HepG2 (cell line): Measurements from ENCODE around the gene RNF8. TPM values are rescaled to one million over a fixed set of nuclear protein-coding genes. Genes with fewer than 3 reads are reported as not detected.

Experiments used
- BORCS8-MEF2B ChIP-seq: sonication (generic); formaldehyde crosslinking; IDR thresholded peaks from 2 replicates; pipeline ENCODE4 v1.8.0; 2022; ENCODE audit warnings: mild to moderate bottlenecking, missing genetic modification reagents
- EP300 ChIP-seq, 3 experiments: sonication (generic) in 1 of 3; formaldehyde crosslinking in 1 of 3; IDR thresholded peaks; 2 replicates each; pipeline versions ENCODE4 v1.5.1 to v1.6.1; 2011 to 2020; ENCODE audit warnings: low read depth in 2 of 3, low read length in 2 of 3, borderline replicate concordance in 1 of 3, improper control_type of control experiment in 1 of 3, mild to moderate bottlenecking in 1 of 3, missing genetic modification reagents in 1 of 3, moderate library complexity in 1 of 3
- GATA4 ChIP-seq: sonication (generic); IDR thresholded peaks from 2 replicates; pipeline ENCODE4 v1.6.1; 2016; ENCODE audit warnings: antibody characterized with exemption, low read depth, borderline replicate concordance
- JDP2 ChIP-seq: sonication (generic); formaldehyde crosslinking; IDR thresholded peaks from 2 replicates; pipeline ENCODE4 v1.8.1; 2022; ENCODE audit warnings: missing genetic modification reagents, borderline replicate concordance
- JUN ChIP-seq: sonication (generic); formaldehyde crosslinking; IDR thresholded peaks from 2 replicates; pipeline ENCODE4 v1.4.0; 2020; ENCODE audit warnings: mild to moderate bottlenecking, missing genetic modification reagents
- NFE2L1 ChIP-seq: sonication (generic); formaldehyde crosslinking; IDR thresholded peaks from 2 replicates; pipeline ENCODE4 v1.4.0; 2020; ENCODE audit warnings: missing genetic modification reagents, mild to moderate bottlenecking, borderline replicate concordance
- PHB2 ChIP-seq: fragments of 450-650 bp; IDR thresholded peaks from 2 replicates; pipeline ENCODE4 v1.6.1; 2018; ENCODE audit not compliant: partially characterized antibody
- PHF5A ChIP-seq: IDR thresholded peaks from one replicate; pipeline ENCODE4 v1.6.1; 2018; ENCODE audit warnings: low read depth, missing genetic modification reagents; ENCODE audit not compliant: unreplicated experiment
- SAFB2 ChIP-seq: sonication (generic); formaldehyde crosslinking; IDR thresholded peaks from 2 replicates; pipeline ENCODE4 v1.5.1; 2020; ENCODE audit warnings: missing genetic modification reagents, low read depth, mild to moderate bottlenecking, borderline replicate concordance
- SMARCE1 ChIP-seq: fragments of 450-650 bp; IDR thresholded peaks from 2 replicates; pipeline ENCODE4 v1.6.1; 2017; ENCODE audit warnings: borderline replicate concordance
- SOX6 ChIP-seq, 2 experiments: fragments of 450-650 bp in 1 of 2; sonication (generic) in 1 of 2; formaldehyde crosslinking in 1 of 2; IDR thresholded peaks; 2 replicates each; pipeline versions ENCODE4 v1.4.0 to v1.6.1; 2017 to 2020; ENCODE audit warnings: antibody characterized with exemption in 1 of 2, mild to moderate bottlenecking in 1 of 2, missing genetic modification reagents in 1 of 2
- TCF7 ChIP-seq: sonication (generic); IDR thresholded peaks from 2 replicates; pipeline ENCODE4 v1.6.1; 2016; ENCODE audit warnings: antibody characterized with exemption, low read depth
- ZNF292 ChIP-seq: sonication (generic); formaldehyde crosslinking; IDR thresholded peaks from 2 replicates; pipeline ENCODE4 v1.8.1; 2022; ENCODE audit warnings: mild to moderate bottlenecking, low read depth, missing genetic modification reagents, borderline replicate concordance
- ZNF296 ChIP-seq: sonication (generic); formaldehyde crosslinking; conservative IDR thresholded peaks from 2 replicates; pipeline ENCODE4 v1.5.0; 2020; ENCODE audit warnings: mild to moderate bottlenecking, missing genetic modification reagents
- ZNF530 ChIP-seq: sonication (generic); formaldehyde crosslinking; IDR thresholded peaks from 2 replicates; pipeline ENCODE4 v1.5.0; 2020; ENCODE audit warnings: low read depth, mild to moderate bottlenecking, missing genetic modification reagents
- polyA plus RNA-seq, 8 experiments: library from polyadenylated mRNA; depleted of rRNA in 3 of 8; stranded (reverse) in 7 of 8; unstranded in 1 of 8; fragments of >200 nt; fragmentation: Illumina TruSeq in 4 of 8; extraction: Trizol in 4 of 8; gene quantifications; 2 replicates each; pipeline versions ENCODE4 v1.2.1 to v1.2.3, GENCODE V29; 2011 to 2016; ENCODE audit warnings: low read depth in 4 of 8, missing spikeins in 1 of 8, mixed read lengths in 1 of 8; ENCODE audit not compliant: insufficient read depth in 1 of 8
- total RNA-seq, 5 experiments: library from RNA; depleted of rRNA; stranded (reverse); fragments of >200 nt; fragmentation: Illumina TruSeq; extraction: Trizol; gene quantifications; 2 replicates each; pipeline ENCODE4 v1.2.3, GENCODE V29; 2016; ENCODE audit warnings: low read depth in 1 of 5
- TF ChIP-seq, protein P1 (sequence below): sonication (generic); formaldehyde crosslinking; IDR thresholded peaks from 2 replicates; pipeline ENCODE4 v1.4.0; 2020; ENCODE audit warnings: missing genetic modification reagents
- TF ChIP-seq, protein P2 (sequence below): sonication (generic); formaldehyde crosslinking; IDR thresholded peaks from 2 replicates; pipeline ENCODE4 v1.4.0; 2020; ENCODE audit warnings: missing genetic modification reagents; ENCODE audit errors: not compliant biosample characterization
- TF ChIP-seq, protein P3 (sequence below): sonication (generic); formaldehyde crosslinking; IDR thresholded peaks from 2 replicates; pipeline ENCODE4 v1.8.0; 2022; ENCODE audit warnings: mild to moderate bottlenecking, missing genetic modification reagents; ENCODE audit not compliant: insufficient replicate concordance
- TF ChIP-seq, protein P4 (sequence below): IDR thresholded peaks from 2 replicates; pipeline ENCODE4 v1.6.1; 2016; ENCODE audit warnings: low read depth, borderline replicate concordance
- TF ChIP-seq, protein P5 (sequence below): sonication (generic); formaldehyde crosslinking; IDR thresholded peaks from 2 replicates; pipeline ENCODE4 v1.8.0; 2022; ENCODE audit warnings: missing genetic modification reagents, mild to moderate bottlenecking, borderline replicate concordance

Gene RNF8
- total and polyA plus RNA-seq, 2 of the 13 experiments (the other 11 are each of a cell fraction or from before 2014, with no cell fraction given): 21.8 to 47.6 TPM

DNA sequence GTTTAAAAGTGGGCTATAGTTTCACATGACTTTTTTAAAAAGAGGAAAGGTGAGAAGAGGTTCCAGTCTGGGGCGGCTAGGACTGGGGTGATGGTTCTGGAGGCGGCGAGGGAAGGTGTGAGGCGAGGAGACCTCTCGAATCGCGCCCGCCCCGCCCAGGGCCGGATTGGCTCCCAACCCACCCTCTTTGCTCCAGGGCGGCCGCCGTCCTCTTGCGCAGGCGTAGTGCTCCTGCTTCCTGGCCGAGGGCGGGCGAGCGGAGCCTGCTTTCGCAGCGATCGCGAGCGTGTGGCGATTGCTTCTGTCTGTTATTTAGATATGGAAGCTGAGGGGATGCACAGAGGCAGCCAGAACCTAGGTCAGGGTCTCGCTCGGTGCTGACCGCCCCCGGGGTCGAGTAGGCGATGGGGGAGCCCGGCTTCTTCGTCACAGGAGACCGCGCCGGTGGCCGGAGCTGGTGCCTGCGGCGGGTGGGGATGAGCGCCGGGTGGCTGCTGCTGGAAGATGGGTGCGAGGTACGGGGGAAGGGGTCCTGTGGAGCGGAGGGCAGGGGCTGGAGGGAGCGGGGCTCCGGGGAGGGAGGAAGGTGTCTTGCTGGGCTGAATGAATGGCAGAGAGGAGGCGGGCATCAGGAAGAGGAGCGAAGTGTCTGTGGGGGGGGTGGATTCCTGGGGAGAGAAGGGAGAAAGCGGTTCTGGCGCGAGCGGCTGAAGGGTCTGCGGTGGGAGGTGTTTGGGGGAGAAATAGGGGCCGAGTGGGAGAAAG lies at the start of gene RNF8 (continued):
- TF ChIP-seq, protein P1, sequence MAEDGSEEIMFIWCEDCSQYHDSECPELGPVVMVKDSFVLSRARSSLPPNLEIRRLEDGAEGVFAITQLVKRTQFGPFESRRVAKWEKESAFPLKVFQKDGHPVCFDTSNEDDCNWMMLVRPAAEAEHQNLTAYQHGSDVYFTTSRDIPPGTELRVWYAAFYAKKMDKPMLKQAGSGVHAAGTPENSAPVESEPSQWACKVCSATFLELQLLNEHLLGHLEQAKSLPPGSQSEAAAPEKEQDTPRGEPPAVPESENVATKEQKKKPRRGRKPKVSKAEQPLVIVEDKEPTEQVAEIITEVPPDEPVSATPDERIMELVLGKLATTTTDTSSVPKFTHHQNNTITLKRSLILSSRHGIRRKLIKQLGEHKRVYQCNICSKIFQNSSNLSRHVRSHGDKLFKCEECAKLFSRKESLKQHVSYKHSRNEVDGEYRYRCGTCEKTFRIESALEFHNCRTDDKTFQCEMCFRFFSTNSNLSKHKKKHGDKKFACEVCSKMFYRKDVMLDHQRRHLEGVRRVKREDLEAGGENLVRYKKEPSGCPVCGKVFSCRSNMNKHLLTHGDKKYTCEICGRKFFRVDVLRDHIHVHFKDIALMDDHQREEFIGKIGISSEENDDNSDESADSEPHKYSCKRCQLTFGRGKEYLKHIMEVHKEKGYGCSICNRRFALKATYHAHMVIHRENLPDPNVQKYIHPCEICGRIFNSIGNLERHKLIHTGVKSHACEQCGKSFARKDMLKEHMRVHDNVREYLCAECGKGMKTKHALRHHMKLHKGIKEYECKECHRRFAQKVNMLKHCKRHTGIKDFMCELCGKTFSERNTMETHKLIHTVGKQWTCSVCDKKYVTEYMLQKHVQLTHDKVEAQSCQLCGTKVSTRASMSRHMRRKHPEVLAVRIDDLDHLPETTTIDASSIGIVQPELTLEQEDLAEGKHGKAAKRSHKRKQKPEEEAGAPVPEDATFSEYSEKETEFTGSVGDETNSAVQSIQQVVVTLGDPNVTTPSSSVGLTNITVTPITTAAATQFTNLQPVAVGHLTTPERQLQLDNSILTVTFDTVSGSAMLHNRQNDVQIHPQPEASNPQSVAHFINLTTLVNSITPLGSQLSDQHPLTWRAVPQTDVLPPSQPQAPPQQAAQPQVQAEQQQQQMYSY (CRISPR knock-in tag): peak; percentile 45; the same call in 1 of the 2 replicates
- peak; percentile 76 for TF ChIP-seq JUN (CRISPR knock-in tag)
- no peak for TF ChIP-seq SMARCE1
- no peak for TF ChIP-seq PHF5A
- TF ChIP-seq ZNF292: peak; percentile 70
- no peak for TF ChIP-seq SOX6 (IDR thresholded peaks at IDR 0.05)
- no peak for TF ChIP-seq SOX6 (CRISPR knock-in tag; IDR thresholded peaks at IDR 0.05)
- TF ChIP-seq, protein P2, sequence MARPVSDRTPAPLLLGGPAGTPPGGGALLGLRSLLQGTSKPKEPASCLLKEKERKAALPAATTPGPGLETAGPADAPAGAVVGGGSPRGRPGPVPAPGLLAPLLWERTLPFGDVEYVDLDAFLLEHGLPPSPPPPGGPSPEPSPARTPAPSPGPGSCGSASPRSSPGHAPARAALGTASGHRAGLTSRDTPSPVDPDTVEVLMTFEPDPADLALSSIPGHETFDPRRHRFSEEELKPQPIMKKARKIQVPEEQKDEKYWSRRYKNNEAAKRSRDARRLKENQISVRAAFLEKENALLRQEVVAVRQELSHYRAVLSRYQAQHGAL: peak; percentile 86
- no peak for TF ChIP-seq BORCS8-MEF2B (CRISPR knock-in tag)
- 0 out of 2 replicates have a peak, but pooled peaks have one; percentile 47 for TF ChIP-seq ZNF296 (CRISPR knock-in tag)
- no peak; the same call in 1 of the 2 replicates for TF ChIP-seq GATA4
- no peak for TF ChIP-seq NFE2L1 (CRISPR knock-in tag)
- TF ChIP-seq, protein P3, sequence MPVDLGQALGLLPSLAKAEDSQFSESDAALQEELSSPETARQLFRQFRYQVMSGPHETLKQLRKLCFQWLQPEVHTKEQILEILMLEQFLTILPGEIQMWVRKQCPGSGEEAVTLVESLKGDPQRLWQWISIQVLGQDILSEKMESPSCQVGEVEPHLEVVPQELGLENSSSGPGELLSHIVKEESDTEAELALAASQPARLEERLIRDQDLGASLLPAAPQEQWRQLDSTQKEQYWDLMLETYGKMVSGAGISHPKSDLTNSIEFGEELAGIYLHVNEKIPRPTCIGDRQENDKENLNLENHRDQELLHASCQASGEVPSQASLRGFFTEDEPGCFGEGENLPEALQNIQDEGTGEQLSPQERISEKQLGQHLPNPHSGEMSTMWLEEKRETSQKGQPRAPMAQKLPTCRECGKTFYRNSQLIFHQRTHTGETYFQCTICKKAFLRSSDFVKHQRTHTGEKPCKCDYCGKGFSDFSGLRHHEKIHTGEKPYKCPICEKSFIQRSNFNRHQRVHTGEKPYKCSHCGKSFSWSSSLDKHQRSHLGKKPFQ (CRISPR knock-in tag): no peak
- no peak for TF ChIP-seq JDP2 (CRISPR knock-in tag)
- TF ChIP-seq, protein P4, sequence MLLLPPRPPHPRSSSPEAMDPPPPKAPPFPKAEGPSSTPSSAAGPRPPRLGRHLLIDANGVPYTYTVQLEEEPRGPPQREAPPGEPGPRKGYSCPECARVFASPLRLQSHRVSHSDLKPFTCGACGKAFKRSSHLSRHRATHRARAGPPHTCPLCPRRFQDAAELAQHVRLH (CRISPR knock-in tag): peak; percentile 55; the same call in 1 of the 2 replicates
- TF ChIP-seq PHB2: no peak
- TF ChIP-seq EP300 (IDR thresholded peaks at IDR 0.05; ENCODE audit: low read depth in 2 of 2, low read length in 2 of 2): 0 out of 4 replicates have a peak, but pooled peaks of 1 of the 2 experiments have one; percentile 32
- no peak; the same call in 1 of the 2 replicates for TF ChIP-seq EP300 (CRISPR knock-in tag; IDR thresholded peaks at IDR 0.05; ENCODE audit: borderline replicate concordance)
- TF ChIP-seq ZNF530: no peak
- no peak for TF ChIP-seq SAFB2 (CRISPR knock-in tag)
- TF ChIP-seq, protein P5, sequence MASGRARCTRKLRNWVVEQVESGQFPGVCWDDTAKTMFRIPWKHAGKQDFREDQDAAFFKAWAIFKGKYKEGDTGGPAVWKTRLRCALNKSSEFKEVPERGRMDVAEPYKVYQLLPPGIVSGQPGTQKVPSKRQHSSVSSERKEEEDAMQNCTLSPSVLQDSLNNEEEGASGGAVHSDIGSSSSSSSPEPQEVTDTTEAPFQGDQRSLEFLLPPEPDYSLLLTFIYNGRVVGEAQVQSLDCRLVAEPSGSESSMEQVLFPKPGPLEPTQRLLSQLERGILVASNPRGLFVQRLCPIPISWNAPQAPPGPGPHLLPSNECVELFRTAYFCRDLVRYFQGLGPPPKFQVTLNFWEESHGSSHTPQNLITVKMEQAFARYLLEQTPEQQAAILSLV (CRISPR knock-in tag): peak; percentile 43; the same call in 1 of the 2 replicates
- TF ChIP-seq TCF7: no peak
